Suppressor macrophage treated with lipopolysaccharide for 1 hour (primary cell): ENCODE results near the gene C1orf216.
A peak's percentile ranks its signal among the peaks of the same experiment; 100 is the strongest.
"Not testable (repeated sequence)": the region's sequence is repeated elsewhere in the genome, so short reads cannot be mapped to it uniquely, and the experiment has no call there.

Experiments
- DNase-seq, 3 donors: peaks; one replicate each; pipeline ENCODE4 v3.0.0-alpha.2; 2020 to 2022

Gene C1orf216

DNA sequence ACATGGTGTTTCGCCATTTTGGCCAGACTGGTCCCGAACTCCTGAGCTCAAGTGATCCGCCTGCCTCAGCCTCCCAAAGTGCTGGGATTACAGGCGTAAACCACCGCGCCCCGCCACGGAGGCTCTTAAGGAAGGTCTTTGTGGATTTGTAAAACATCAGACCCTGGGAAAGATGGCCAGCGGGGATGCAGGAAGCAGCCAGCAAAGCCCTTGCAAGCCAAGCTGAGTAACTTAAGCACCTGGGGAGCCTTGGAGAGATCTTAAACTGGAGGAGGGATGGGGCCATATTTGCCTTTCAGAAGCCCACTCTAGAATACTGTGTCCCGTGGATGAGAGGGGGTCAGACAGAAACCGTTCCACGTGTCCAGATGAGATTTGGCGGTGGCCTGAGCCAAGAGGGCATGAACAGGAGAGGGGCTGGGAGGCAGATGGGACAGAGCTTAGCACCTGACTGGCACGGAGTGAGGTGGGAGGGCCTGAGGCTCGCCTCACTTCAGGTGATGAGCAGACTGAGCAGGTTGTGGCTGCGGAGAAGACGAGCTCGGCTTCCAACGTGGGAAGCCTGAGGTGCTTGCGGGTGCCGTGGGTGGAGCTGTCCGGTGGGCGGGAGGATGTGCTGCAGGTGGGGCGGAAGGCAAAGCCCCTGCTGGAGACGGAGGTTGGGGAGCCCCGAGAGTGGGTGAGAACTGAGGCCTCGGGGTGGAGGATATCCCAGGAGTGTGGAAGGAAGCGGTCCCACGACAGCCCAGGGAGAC lies 11.7 kb downstream of the C1orf216 start:
- DNase-seq, result no peak

DNA sequence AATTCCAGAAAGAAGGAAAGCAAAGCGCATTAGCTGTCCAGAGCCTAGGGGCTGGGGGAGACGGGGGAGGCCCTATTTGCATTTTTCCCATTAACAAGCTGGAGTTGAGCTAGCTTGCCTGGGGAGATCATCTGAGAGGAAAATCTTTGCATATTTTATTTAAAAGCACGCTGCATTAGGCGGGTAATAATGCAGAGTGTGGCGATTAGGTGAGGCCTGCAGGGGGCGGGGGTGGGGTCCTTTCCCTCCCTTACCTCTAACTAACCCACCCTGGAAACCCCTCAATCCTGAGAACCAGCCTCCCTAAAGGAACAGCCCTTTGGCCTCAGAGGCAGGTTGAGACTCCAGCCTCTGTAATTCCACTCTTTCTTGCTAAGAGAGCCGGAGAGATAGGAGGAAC lies 16.2 kb downstream of the C1orf216 start:
- no peak for DNase-seq

DNA sequence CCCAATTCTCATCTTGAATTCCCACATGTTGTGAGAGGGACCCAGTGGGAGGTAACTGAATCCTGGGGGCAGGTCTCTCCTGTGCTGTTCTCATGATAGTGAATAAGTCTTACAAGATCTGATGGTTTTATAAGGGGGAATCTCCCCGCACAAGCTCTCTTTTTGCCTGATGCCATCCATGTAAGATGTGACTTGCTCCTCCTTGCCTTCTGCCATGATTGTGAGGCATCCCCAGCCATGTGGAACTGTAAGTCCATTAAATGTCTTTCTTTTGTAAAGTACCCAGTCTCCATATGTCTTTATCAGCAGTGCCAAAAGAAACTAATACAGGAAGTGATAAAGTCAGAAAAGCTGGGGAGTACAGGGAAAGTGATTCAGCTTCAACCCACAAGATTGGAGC lies 19.5 kb downstream of the C1orf216 start:
- not testable (repeated sequence) for DNase-seq

DNA sequence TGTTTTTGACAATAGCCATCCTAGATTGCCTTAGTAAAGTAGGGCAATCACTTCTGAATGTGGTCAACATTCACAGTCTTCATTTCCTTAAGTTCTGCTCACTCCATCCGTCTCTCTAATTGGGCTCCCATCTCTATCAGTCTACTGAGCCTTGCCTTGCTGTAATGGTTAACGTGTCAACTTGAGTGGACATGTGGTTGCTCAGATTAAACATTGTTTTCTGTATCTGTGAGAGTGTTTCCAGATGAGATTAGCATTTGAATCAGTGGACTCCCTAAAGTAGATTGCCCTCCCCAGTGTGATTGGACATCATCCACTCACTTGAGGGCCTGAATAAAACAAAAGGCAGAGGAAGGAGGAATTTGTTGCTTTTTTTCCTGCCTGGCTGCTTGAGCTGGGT lies 26.4 kb downstream of the C1orf216 start:
- no peak for DNase-seq

DNA sequence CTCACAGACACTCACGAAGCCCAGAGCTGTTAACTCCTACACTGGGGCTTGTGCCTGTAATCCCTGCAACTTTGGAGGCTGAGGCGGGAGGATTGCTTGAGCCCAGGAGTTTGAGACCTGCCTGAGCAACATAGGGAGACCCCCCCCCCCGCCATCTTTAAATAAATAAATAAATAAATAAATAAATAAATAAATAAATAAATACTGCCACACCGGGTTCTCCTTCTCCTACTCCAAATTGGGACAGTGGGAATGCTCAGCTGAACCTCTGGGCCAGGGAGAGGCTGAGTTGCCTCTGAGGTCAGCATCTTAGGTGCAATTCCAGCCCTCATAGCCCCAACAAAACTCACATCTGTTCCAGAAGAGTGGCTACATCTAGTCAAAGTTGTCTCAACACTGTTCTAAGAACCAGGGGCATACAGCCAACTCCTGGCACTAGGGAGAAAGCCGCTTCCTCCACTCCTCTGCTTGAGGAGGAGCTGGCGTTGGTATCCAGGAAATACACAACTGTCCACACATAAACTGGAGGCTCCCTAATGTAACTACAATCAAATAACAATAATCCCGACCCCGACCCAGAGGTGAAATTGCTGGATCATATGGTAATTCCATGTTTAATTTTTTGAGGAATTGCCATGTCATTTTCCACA lies 27.0 kb downstream of the C1orf216 start:
- DNase-seq, result no peak

DNA sequence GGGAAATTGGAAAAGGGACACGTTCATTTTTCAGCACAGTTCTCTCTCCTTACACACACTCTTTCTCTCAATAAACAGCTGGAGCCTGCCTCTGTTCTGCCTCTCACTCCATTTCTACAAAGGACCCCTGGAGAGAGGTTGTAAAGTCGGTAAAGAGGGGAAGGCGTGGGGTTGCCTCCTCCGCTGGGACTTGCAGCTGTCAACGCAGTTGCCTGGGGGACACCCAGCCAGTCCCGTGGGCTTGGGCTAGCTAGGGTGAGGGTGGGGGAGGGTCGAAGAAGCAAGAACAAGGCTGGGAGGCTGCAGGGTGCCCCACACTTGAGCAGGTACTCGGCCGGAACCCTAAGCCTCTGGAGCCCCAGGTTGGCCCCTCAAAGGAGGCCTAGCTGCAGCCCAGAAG lies 27.6 kb downstream of the C1orf216 start:
- DNase-seq, result no peak

DNA sequence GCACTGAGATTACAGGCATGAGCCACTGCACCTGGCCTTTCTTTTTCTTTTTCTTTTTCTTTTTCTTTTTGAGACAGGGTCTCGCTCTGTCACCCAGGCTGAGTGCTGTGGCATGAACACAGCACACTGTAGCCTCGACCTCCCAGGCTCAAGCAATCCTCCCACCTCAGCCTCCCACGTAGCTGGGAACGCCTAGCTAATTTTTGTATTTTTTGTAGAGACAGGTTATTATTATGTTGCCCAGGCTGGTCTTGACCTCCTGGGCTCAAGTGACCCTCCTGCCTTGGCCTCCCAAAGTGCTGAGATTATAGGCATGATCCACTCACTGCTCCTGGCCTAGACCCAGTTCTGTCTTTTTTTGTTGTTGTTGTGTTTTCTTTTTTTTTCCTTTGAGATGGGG lies 28.6 kb downstream of the C1orf216 start:
- DNase-seq, result not testable (repeated sequence)

DNA sequence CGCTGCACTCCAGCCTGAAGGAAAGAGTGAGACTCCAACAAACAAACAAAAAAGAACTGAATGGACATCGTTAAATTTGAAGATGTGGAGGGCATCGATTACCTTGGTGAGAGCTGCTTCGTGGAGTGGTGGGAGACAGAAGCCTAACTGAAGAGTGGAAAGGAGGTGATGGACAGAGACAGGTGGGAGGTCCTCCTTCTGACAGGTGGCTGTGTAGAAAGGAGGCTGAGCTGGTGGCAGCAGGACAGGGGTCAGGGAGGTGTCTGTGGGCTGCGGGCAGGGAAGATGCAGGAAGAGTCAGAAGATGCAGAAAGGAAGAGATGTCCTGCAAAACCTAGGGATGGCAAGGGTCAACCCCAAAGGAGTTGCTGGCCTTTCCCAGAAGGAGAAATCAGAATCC lies 30.5 kb downstream of the C1orf216 start:
- no peak for DNase-seq

DNA sequence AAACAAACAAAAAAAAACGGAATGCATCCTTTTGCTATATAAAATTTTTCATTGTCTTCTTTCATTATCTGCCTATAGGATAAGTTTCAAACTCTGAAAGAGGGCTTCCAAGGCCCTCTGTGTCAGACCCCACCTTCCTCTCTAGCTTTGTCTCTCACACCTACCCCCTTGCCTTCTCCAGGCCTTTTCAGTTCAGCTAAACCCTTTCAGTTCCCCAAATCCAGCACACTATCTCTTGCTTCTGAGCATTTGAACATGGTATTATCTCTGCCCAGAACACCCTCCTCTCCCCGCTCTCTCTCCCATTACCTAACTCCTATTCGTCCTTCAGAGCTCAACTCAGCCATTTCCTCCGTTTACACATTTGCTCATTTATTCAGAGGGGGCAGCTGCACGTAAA lies 35.7 kb downstream of the C1orf216 start:
- no peak for DNase-seq

DNA sequence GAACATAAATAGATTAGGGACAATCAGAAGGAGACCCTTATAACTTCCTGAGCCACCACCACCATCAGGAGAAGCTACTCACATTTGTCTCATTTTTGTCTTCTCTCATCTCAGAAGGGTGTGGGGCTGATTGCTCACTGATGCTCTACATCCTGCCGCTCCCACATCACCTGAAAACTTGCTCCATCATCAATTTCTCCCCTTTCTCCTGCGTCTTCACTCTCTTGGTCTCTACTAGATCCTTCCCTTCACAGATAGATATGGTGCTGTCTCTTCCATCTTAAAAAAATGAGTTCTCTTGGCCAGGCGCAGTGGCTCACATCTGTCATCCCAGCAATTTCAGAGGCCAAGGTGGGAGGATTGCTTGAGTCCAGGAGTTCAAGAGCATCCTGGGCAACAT lies 38.4 kb downstream of the C1orf216 start:
- DNase-seq, result no peak

DNA sequence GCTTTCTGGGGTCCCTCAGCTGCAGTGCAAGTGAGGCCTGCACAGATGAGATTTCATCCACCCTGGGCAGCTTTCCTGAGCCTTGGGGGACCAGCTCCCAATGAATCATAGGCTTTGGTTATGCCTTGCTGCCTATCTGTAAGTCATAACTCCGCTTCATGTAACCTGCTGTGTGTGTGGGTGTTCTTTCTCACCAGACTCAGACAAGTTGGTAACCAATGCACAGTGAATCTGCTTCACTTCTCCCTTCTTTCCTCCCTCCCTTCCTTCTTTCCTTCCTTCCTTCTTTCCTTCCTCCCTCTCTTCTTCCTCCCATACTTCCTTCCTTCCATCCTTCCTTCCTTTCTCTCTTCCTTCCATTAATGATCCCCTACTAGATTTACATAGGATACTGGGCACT lies 42.9 kb downstream of the C1orf216 start:
- DNase-seq, result no peak

DNA sequence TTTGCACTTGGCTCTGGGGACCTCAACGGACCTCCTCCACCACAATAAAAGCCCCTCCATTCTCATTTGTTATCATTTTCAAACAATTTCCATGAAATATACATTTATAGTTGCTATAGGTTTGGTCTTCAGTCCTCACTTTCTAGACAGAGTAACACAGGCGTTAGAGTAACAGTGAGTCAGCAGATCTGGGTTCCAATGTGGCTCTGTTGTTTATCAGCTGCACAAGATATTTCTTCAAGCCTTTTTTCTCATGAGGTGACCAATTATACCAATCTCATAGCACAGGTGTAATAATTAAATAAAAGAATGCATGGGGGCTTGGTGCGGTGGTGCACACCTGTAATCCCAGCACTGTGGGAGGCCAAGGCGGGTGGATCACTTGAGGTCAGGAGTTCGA lies 44.6 kb downstream of the C1orf216 start:
- DNase-seq, result no peak

DNA sequence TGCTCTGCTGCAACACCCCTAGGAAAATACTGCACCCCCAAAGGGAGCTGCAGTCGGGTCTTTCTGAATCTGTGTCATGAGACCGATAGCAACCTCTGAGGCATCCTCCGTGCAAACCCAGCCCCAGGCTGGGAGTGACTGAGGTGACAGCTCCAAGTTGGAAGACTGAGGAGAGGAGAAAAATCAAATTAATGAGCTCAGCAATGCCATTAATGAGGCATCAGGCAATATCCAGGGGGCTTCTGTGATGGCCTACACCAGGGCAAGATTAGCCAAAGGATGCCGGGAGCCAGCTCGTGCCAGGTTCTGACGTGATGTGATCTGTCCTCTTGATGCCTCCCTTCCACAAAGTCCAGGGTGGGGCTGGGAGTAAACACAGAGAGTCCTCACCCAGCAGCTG lies 46.6 kb downstream of the C1orf216 start:
- no peak for DNase-seq

DNA sequence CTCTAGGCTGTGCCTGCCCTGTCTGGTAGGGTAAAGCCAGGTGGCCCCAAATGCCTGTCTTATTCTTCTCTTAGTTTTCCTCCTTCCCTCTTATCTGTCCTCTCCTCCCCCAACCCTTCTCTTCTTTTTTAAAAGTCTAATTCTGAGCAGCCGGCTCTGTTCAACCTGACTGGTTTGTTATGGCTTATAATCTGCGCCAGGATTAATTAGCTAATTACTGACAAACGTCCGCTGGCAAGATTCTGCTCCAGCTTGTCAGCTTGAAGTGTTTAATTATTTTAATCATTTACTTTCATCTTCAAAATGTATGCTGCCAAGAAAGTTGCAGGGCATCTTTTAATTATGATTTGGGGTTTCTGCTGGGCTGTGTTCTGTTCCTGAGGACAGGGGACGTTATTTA lies 50.2 kb downstream of the C1orf216 start:
- no peak for DNase-seq

DNA sequence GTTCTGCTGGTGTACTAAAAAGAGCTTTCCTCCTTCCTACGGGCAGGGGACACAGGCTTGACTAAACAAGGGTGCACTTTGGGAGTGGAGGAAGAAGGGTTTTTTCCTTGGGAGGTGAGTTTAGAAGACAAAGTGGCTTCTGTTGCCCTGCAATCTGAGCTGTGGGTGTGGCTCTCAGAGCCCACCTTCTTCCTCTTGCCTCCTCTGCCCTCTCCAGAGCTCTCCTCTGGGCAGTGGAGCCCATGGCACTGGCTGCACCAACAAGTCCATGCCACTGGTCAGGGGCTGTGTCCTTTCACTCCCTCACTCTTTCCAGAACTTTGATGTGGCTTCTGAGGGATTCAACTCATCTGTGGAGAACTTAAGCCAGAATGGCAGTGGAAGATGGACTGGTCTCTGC lies 51.8 kb downstream of the C1orf216 start:
- DNase-seq, result peak in 1 of 3 donors; percentile 5

DNA sequence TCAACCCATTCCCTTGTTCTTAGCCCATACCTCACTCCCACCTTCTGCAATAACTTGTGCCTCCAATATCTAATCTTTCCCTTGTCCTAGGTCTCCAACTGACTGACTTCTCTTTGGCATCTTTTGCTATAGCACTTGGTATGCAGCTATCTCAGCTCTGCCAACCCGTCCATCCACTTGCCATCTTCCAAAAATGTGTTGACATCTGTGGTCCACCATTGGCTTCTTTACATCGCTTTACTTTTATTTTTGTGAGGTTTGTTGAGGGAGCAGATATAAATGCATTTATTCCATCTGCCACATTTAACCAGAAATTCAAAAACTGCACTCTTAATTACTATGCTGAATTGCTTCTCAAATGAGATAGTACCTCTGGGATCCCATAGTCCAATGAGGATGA lies 52.5 kb downstream of the C1orf216 start:
- DNase-seq, result peak in 1 of 3 donors; percentile 6
